ENCODE measurements around the gene KMT2E.
"Not testable (repeated sequence)": the region's sequence is repeated elsewhere in the genome, so short reads cannot be mapped to it uniquely, and the experiment has no call there.

DNA sequence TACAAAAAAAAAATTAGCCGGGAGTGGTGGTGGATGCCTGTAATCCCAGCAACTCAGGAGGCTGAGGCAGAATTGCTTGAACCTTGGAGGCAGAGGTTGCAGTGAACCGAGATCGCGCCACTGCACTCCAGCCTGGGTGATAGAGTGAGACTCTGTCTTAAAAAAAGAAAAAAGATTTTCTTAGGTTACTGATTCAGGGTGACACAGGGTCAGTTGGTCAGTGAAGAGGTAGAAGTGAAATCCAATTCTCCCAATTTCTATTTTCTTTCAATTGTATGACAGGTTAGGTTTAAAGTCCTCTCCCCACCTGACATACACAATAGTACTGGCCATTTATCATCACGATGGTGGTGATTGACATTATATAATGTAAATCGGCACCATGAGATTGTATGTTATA lies 38.5 kb upstream of the KMT2E start:
- TF ChIP-seq POLR2AphosphoS5, POLR2A, CTCF (IDR thresholded peaks at IDR 0.05): not testable (repeated sequence)

Measured in prostate gland (tissue), 2 donors.